Spleen (tissue), 11 donors: ENCODE results near the gene PANX1. TPM values are rescaled to one million over a fixed set of nuclear protein-coding genes. Genes with fewer than 3 reads are reported as not detected.

Experiments used
- DNase-seq: peaks from one replicate; pipeline ENCODE4 v3.0.0-alpha.2; 2020
- H3K27ac ChIP-seq, 8 donors: fragments of 200-600 bp; sonication (generic) in 7 of 8; 1 replicate in 4 of 8; 2 replicates in 4 of 8; pipeline versions ENCODE4 v1.5.0 to v1.8.0; 2016 to 2021; ENCODE audit warnings: inconsistent platforms in 4 of 8, mild to moderate bottlenecking in 4 of 8, moderate library complexity in 1 of 8
- H3K27me3 ChIP-seq, 7 donors: fragments of 200-600 bp; sonication (generic) in 6 of 7; replicated peaks in 1 of 7; 1 replicate in 4 of 7; 2 replicates in 3 of 7; pipeline versions ENCODE4 v1.5.0 to v1.8.0; 2016 to 2021; ENCODE audit warnings: inconsistent platforms in 3 of 7, mild to moderate bottlenecking in 1 of 7
- H3K36me3 ChIP-seq, 6 donors: fragments of 200-600 bp; sonication (generic) in 5 of 6; 1 replicate in 4 of 6; 2 replicates in 2 of 6; pipeline versions ENCODE4 v1.5.0 to v1.8.0; 2016 to 2021; ENCODE audit warnings: inconsistent platforms in 2 of 6
- H3K4me1 ChIP-seq, 6 donors: fragments of 200-600 bp; sonication (generic) in 5 of 6; 1 replicate in 3 of 6; 2 replicates in 3 of 6; pipeline versions ENCODE4 v1.5.0 to v1.8.0; 2016 to 2021; ENCODE audit warnings: inconsistent platforms in 3 of 6
- H3K4me3 ChIP-seq, 8 donors: fragments of 200-600 bp; sonication (generic) in 7 of 8; 1 replicate in 4 of 8; 2 replicates in 4 of 8; pipeline versions ENCODE4 v1.5.0 to v1.8.0; 2016 to 2021; ENCODE audit warnings: inconsistent platforms in 4 of 8, mild to moderate bottlenecking in 4 of 8, moderate library complexity in 2 of 8
- H3K9me3 ChIP-seq, 8 donors: fragments of 200-600 bp; sonication (generic) in 7 of 8; 1 replicate in 4 of 8; 2 replicates in 4 of 8; pipeline versions ENCODE4 v1.5.0 to v1.8.0; 2016 to 2021; ENCODE audit warnings: inconsistent platforms in 4 of 8
- CTCF ChIP-seq, 11 experiments: fragments of 200-600 bp in 7 of 11; fragments of 450-650 bp in 4 of 11; sonication (generic) in 4 of 11; IDR thresholded peaks in 8 of 11; conservative IDR thresholded peaks in 3 of 11; 1 replicate in 7 of 11; 2 replicates in 4 of 11; pipeline versions ENCODE4 v1.4.0 to v1.8.0; 2016 to 2021; ENCODE audit warnings: antibody characterized with exemption in 11 of 11, inconsistent platforms in 4 of 11, mild to moderate bottlenecking in 1 of 11
- POLR2A ChIP-seq, 3 donors: fragments of 450-650 bp; IDR thresholded peaks; one replicate each; pipeline ENCODE4 v1.5.1; 2017; ENCODE audit warnings: antibody characterized with exemption in 3 of 3, mild to moderate bottlenecking in 1 of 3
- POLR2AphosphoS5 ChIP-seq, 3 donors: sonication (generic); formaldehyde crosslinking; IDR thresholded peaks; one replicate each; pipeline ENCODE4 v1.5.1; 2017; ENCODE audit warnings: antibody characterized with exemption in 3 of 3
- WGBS, 5 donors: extraction: QIAGEN DNeasy Blood & Tissue Kit in 3 of 5; methylation state at CpG; one replicate each; pipeline versions ENCODE4 v1.1.5 to v1.1.7; 2013 to 2018; 5-methylcytosine and 5-hydroxymethylcytosine counted together
- intact Hi-C: fragments of 100-400 bp; cut with DNase I; formaldehyde crosslinking; loops from one replicate; pipeline ENCODE4 v1.15.0; 2023; ENCODE audit warnings: low total_unique reads
- polyA plus RNA-seq, 3 donors: library from polyadenylated mRNA; stranded (reverse); fragments of 200-250 nt; gene quantifications; one replicate each; pipeline ENCODE4 v1.2.1, GENCODE V29; 2013
- total RNA-seq, 7 donors: library from RNA; depleted of rRNA in 3 of 7; stranded (reverse); fragments of >200 nt in 3 of 7; fragmentation: NEBNext Ultra II Directional in 4 of 7; extraction: Animal tissue kit (Norgen Biotek cat#: 25700) in 4 of 7; gene quantifications; one replicate each; pipeline versions ENCODE4 v1.1.0 to v1.2.1, GENCODE V29; 2016 to 2021
- donor health status: healthy with polysubstance abuse.
- donor health status: DM: no; HTN: no; CAD: no; lungs with moderate emphysema.
- donor health status: DM: no; HTN: no; CAD: no.
- donor health status: Bipolar disorder and iron deficiency.
- donor health status: healthy.
- donor health status: DM: no; HTN: no; CAD: no.
- donor health status: DM: yes; HTN: yes; CAD: no.

Gene PANX1
- total and polyA plus RNA-seq, 10 donors, result 1.6 to 15.1 (median 11.5) TPM

DNA sequence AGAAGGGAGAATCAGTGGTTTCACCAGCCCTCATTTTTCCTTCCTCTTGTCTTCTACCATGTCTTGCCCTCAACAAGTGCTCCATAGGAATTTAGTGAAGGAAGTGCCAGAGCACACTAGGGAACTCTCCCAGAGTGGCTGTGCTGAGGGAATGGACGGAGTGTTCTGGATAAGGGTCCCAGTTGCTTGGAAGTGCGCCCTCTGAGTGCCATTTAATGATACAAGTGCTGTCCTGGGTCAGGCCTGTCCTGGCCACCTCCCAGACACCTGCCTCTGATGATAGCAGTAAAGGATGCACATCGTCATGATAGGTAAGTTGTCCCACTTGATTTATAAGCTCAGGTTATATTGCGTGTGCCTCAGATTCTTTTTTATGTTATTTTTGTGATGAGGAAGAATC, 5.1 kb downstream of the PANX1 start:
- no peaks in the 10 kb centered on the region for H3K36me3 ChIP-seq
- no peak for DNase-seq
- no peak overlapping the region for H3K4me3 ChIP-seq
- H3K27me3 ChIP-seq, result no peaks in the 10 kb centered on the region
- peaks cover 36 to 73% (median 65%) of the 10 kb centered on the region in 6 donors for H3K4me1 ChIP-seq
- WGBS, 5 donors, result 93 to 96% (median 95%) methylated on average over 4 of the region's 4 CpGs
- TF ChIP-seq POLR2A (IDR thresholded peaks at IDR 0.05), result no peak
- TF ChIP-seq POLR2AphosphoS5 (IDR thresholded peaks at IDR 0.05), result no peak
- no peak for TF ChIP-seq CTCF (IDR thresholded peaks at IDR 0.05 in 8 of 11, conservative IDR thresholded peaks at IDR 0.05 in 3 of 11)
- no peaks in the 10 kb centered on the region for H3K9me3 ChIP-seq
- intact Hi-C loops, result no loop called here
- H3K27ac ChIP-seq, result peak overlapping the region in 1 of 8 donors; percentile 22

GRCh38 chr11:94134651-94135512, 6.2 kb downstream of the PANX1 start:
- no peaks in the 10 kb centered on the region for H3K36me3 ChIP-seq
- peaks cover 32 to 67% (median 59%) of the 10 kb centered on the region in 6 donors for H3K4me1 ChIP-seq
- no peaks in the 10 kb centered on the region for H3K9me3 ChIP-seq
- TF ChIP-seq POLR2AphosphoS5 (IDR thresholded peaks at IDR 0.05) (no peak), CTCF (IDR thresholded peaks at IDR 0.05 in 8 of 11, conservative IDR thresholded peaks at IDR 0.05 in 3 of 11) (no peak), POLR2A (IDR thresholded peaks at IDR 0.05) (no peak)
- DNase-seq, result no peak
- WGBS, 5 donors, result 48 to 73% (median 64%) methylated on average over 7 to 10 of the region's 10 CpGs
- H3K27me3 ChIP-seq, result no peaks in the 10 kb centered on the region
- H3K27ac ChIP-seq, result peak overlapping the region in 7 of 8 donors; percentile 26 to 74 (median 54)
- H3K4me3 ChIP-seq, result no peak overlapping the region
- intact Hi-C loops, result no loop called here

DNA sequence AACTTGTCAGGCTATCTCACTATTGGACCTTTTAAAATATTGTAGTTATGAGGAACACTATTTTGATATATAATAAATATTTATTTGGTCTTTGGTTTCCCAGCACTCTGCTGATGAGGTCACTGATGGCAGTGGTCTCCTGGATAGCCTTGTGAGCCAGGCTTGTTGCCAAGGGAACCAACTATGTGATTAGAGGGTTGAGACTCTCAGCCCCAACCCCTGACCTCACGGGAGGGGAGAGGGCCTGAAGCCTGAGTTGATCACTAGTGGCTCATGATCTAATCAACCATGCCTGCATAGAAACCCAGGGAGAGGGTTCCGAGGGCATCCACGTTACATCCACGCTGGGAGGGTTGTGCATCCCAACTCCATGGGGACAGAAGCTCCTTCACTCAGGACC, 10.8 kb downstream of the PANX1 start:
- WGBS, 5 donors, result 94 to 100% (median 95%) methylated on average over 4 of the region's 4 CpGs

More for the DNA sequence above, 10.8 kb downstream of the PANX1 start:
- no peaks in the 10 kb centered on the region for H3K27me3 ChIP-seq
- no peak overlapping the region for H3K27ac ChIP-seq
- no peak for DNase-seq
- peaks cover 5 to 65% (median 44%) of the 10 kb centered on the region in 6 donors for H3K4me1 ChIP-seq
- no peaks in the 10 kb centered on the region for H3K36me3 ChIP-seq
- TF ChIP-seq CTCF (IDR thresholded peaks at IDR 0.05 in 8 of 11, conservative IDR thresholded peaks at IDR 0.05 in 3 of 11) (no peak), POLR2A (IDR thresholded peaks at IDR 0.05) (no peak), POLR2AphosphoS5 (IDR thresholded peaks at IDR 0.05) (no peak)
- H3K9me3 ChIP-seq, result no peaks in the 10 kb centered on the region
- H3K4me3 ChIP-seq, result no peak overlapping the region
- intact Hi-C loops, result no loop called here
